HEK293 (cell line): ENCODE measurements around the gene HPCA.

ENCODE experiments used
- CTCF ChIA-PET: fragments of 350-600 bp; formaldehyde crosslinking; extraction: SDS; loops from one replicate; lab custom pipeline; 2021; ENCODE audit warnings: antibody characterized with exemption; lab: Yijun Ruan, JAX
- POLR2A ChIA-PET: fragments of 300-600 bp; formaldehyde crosslinking; extraction: SDS; loops from one replicate; lab custom pipeline; 2020; ENCODE audit warnings: antibody characterized with exemption, inconsistent platforms; lab: Yijun Ruan, JAX
- H3K27ac ChIP-seq: fragments of 200-500 bp; sonication (Bioruptor generic); 2 replicates; pipeline ENCODE4 v1.5.1; 2014; ENCODE audit warnings: low read depth, low read length, control low read depth, inconsistent platforms; ENCODE audit errors: extremely low read depth
- H3K36me3 ChIP-seq, 2 experiments: fragments of 200-500 bp in 1 of 2; sonication (Bioruptor generic) in 1 of 2; 1 replicate in 1 of 2; 2 replicates in 1 of 2; pipeline ENCODE4 v1.5.1; 2014 to 2017; ENCODE audit warnings: inconsistent platforms in 2 of 2, low read length in 2 of 2; ENCODE audit not compliant: control insufficient read depth in 2 of 2, insufficient read depth in 1 of 2
- H3K4me1 ChIP-seq: fragments of 200-500 bp; sonication (Bioruptor generic); 2 replicates; pipeline ENCODE4 v1.5.1; 2014; ENCODE audit warnings: mild to moderate bottlenecking, low read length, inconsistent platforms; ENCODE audit not compliant: control insufficient read depth, insufficient read depth
- H3K4me3 ChIP-seq: 2 replicates; pipeline ENCODE4 v1.5.1; 2011; ENCODE audit warnings: low read depth, mild to moderate bottlenecking, control low read depth, low read length, moderate library complexity
- H3K9me3 ChIP-seq: fragments of 200-500 bp; sonication (Bioruptor generic); 2 replicates; pipeline ENCODE4 v1.5.1; 2014; ENCODE audit warnings: low read depth, low read length, inconsistent platforms; ENCODE audit not compliant: control insufficient read depth, insufficient read depth
- AEBP2 ChIP-seq: fragments of 450-650 bp; formaldehyde crosslinking; IDR thresholded peaks from 2 replicates; pipeline ENCODE4 v1.5.1; 2016; ENCODE audit warnings: missing biosample characterization, missing genetic modification characterization, borderline replicate concordance
- EGR2 ChIP-seq: fragments of 450-650 bp; formaldehyde crosslinking; IDR thresholded peaks from 2 replicates; pipeline ENCODE4 v1.5.1; 2016; ENCODE audit warnings: low read depth, missing biosample characterization, missing genetic modification characterization
- KLF16 ChIP-seq: fragments of 450-650 bp; formaldehyde crosslinking; IDR thresholded peaks from 2 replicates; pipeline ENCODE4 v1.5.1; 2017; ENCODE audit warnings: missing biosample characterization, missing genetic modification characterization
- OVOL3 ChIP-seq: fragments of 450-650 bp; formaldehyde crosslinking; IDR thresholded peaks from 2 replicates; pipeline ENCODE4 v1.5.1; 2016; ENCODE audit warnings: missing biosample characterization, missing genetic modification characterization
- PRDM10 ChIP-seq: fragments of 450-650 bp; formaldehyde crosslinking; IDR thresholded peaks from 2 replicates; pipeline ENCODE4 v1.5.1; 2016; ENCODE audit warnings: missing biosample characterization, missing genetic modification characterization
- PRDM6 ChIP-seq: fragments of 450-650 bp; formaldehyde crosslinking; IDR thresholded peaks from 2 replicates; pipeline ENCODE4 v1.5.1; 2017; ENCODE audit warnings: missing biosample characterization, missing genetic modification characterization
- SALL2 ChIP-seq: fragments of 450-650 bp; formaldehyde crosslinking; IDR thresholded peaks from 2 replicates; pipeline ENCODE4 v1.5.0; 2017; ENCODE audit warnings: missing biosample characterization, mild to moderate bottlenecking, missing genetic modification characterization, borderline replicate concordance
- SCRT2 ChIP-seq: fragments of 450-650 bp; formaldehyde crosslinking; IDR thresholded peaks from 2 replicates; pipeline ENCODE4 v1.5.1; 2016; ENCODE audit warnings: missing biosample characterization, missing genetic modification characterization
- YY1 ChIP-seq: fragments of 450-650 bp; formaldehyde crosslinking; IDR thresholded peaks from 2 replicates; pipeline ENCODE4 v1.5.1; 2018; ENCODE audit warnings: missing biosample characterization, missing genetic modification characterization
- ZBTB21 ChIP-seq: fragments of 450-650 bp; formaldehyde crosslinking; IDR thresholded peaks from 2 replicates; pipeline ENCODE4 v1.5.1; 2017; ENCODE audit warnings: missing biosample characterization, missing genetic modification characterization
- ZBTB7A ChIP-seq: fragments of 450-650 bp; formaldehyde crosslinking; IDR thresholded peaks from 2 replicates; pipeline ENCODE4 v1.5.1; 2016; ENCODE audit warnings: low read depth, missing biosample characterization, missing genetic modification characterization
- ZFP69B ChIP-seq: fragments of 450-650 bp; formaldehyde crosslinking; IDR thresholded peaks from 2 replicates; pipeline ENCODE4 v1.5.1; 2016; ENCODE audit warnings: missing biosample characterization, missing genetic modification characterization
- ZNF121 ChIP-seq: fragments of 450-650 bp; formaldehyde crosslinking; IDR thresholded peaks from 2 replicates; pipeline ENCODE4 v1.5.1; 2016; ENCODE audit warnings: missing biosample characterization, missing genetic modification characterization
- ZNF211 ChIP-seq: fragments of 450-650 bp; formaldehyde crosslinking; IDR thresholded peaks from 2 replicates; pipeline ENCODE4 v1.5.1; 2016; ENCODE audit warnings: low read depth, missing biosample characterization, missing genetic modification characterization
- ZNF292 ChIP-seq: fragments of 450-650 bp; formaldehyde crosslinking; IDR thresholded peaks from 2 replicates; pipeline ENCODE4 v1.5.1; 2016; ENCODE audit warnings: low read depth, missing biosample characterization, missing genetic modification characterization, borderline replicate concordance
- ZNF391 ChIP-seq: fragments of 450-650 bp; formaldehyde crosslinking; IDR thresholded peaks from 2 replicates; pipeline ENCODE4 v1.5.1; 2016; ENCODE audit warnings: low read depth, missing biosample characterization, missing genetic modification characterization, borderline replicate concordance
- ZNF416 ChIP-seq: fragments of 450-650 bp; formaldehyde crosslinking; IDR thresholded peaks from 2 replicates; pipeline ENCODE4 v1.5.1; 2016; ENCODE audit warnings: missing biosample characterization, missing genetic modification characterization
- ZNF426 ChIP-seq: fragments of 450-650 bp; formaldehyde crosslinking; IDR thresholded peaks from 2 replicates; pipeline ENCODE4 v1.5.1; 2017; ENCODE audit warnings: missing biosample characterization, missing genetic modification characterization, mild to moderate bottlenecking, inconsistent platforms, moderate library complexity
- ZNF513 ChIP-seq: fragments of 450-650 bp; IDR thresholded peaks from 2 replicates; pipeline ENCODE4 v1.5.1; 2018; ENCODE audit warnings: missing biosample characterization, missing genetic modification characterization
- ZNF585B ChIP-seq: fragments of 450-650 bp; formaldehyde crosslinking; IDR thresholded peaks from 2 replicates; pipeline ENCODE4 v1.5.1; 2016; ENCODE audit warnings: missing biosample characterization, missing genetic modification characterization
- ZNF600 ChIP-seq: fragments of 450-650 bp; formaldehyde crosslinking; IDR thresholded peaks from 2 replicates; pipeline ENCODE4 v1.5.1; 2016; ENCODE audit warnings: missing biosample characterization, missing genetic modification characterization
- ZNF768 ChIP-seq: fragments of 450-650 bp; formaldehyde crosslinking; IDR thresholded peaks from 2 replicates; pipeline ENCODE4 v1.5.1; 2018; ENCODE audit warnings: missing biosample characterization, mild to moderate bottlenecking, missing genetic modification characterization

The HPCA gene

GRCh38 chr1:32897082-32898049 lies 11.1 kb downstream of the HPCA start (continued):
- TF ChIP-seq PRDM6 (no peak), ZBTB7A (tag by site-specific recombination) (no peak)

- POLR2A ChIA-PET: no interaction called here
- CTCF ChIA-PET: interaction anchor here (0.6 to 2.3 kb wide), 6 partner anchors 8 to 109 kb away, joined by 3 to 6 read pairs (median 4); partner anchors contain the start of gene HPCA
- no peak overlapping the region for H3K4me3 ChIP-seq
Observed at GRCh38 chr1:32898056-32898455, 11.8 kb downstream of the HPCA start.

GRCh38 chr1:32898958-32899357 lies 12.7 kb downstream of the HPCA start:
- no peaks in the 10 kb centered on the region for H3K4me1 ChIP-seq
- POLR2A ChIA-PET: interaction anchor here (0.6 kb wide), 1 partner anchor 91 kb away, joined by 5 read pairs; no protein-coding TSS in a partner anchor
- CTCF ChIA-PET: interaction anchor here (0.6 to 2.3 kb wide), 5 partner anchors 9 to 108 kb away, joined by 3 to 6 read pairs (median 5); partner anchors contain the start of gene HPCA

More at GRCh38 chr1:32898056-32898455, 11.8 kb downstream of the HPCA start:
- H3K36me3 ChIP-seq: no peaks in the 10 kb centered on the region
- no peak overlapping the region for H3K27ac ChIP-seq
- H3K4me1 ChIP-seq: no peaks in the 10 kb centered on the region
- H3K9me3 ChIP-seq: no peaks in the 10 kb centered on the region
- TF ChIP-seq SCRT2 (tag by site-specific recombination) (0 out of 2 replicates have a peak, but pooled peaks have one; percentile 43), ZNF292 (tag by site-specific recombination) (no peak)

GRCh38 chr1:32899586-32900296 lies 13.4 kb downstream of the HPCA start:
- Histone ChIP-seq H3K9me3 (no peaks in the 10 kb centered on the region), H3K4me1 (no peaks in the 10 kb centered on the region), H3K27ac (no peak overlapping the region), H3K4me3 (no peak overlapping the region), H3K36me3 (no peaks in the 10 kb centered on the region)
- ChIA-PET CTCF (interaction anchor here (1.5 to 2.3 kb wide), 2 partner anchors 10 to 34 kb away, joined by 3 to 6 read pairs; no protein-coding TSS in a partner anchor), POLR2A (no interaction called here)
- no peak for TF ChIP-seq AEBP2 (tag by site-specific recombination)
- TF ChIP-seq ZFP69B (tag by site-specific recombination): no peak
- TF ChIP-seq PRDM10: no peak
- TF ChIP-seq ZNF391 (tag by site-specific recombination): no peak

More at GRCh38 chr1:32898958-32899357, 12.7 kb downstream of the HPCA start:
- H3K4me3 ChIP-seq: no peak overlapping the region
- no peaks in the 10 kb centered on the region for H3K36me3 ChIP-seq
- H3K9me3 ChIP-seq: no peaks in the 10 kb centered on the region
- no peak overlapping the region for H3K27ac ChIP-seq
- no peak for TF ChIP-seq ZBTB21
- no peak for TF ChIP-seq EGR2 (tag by site-specific recombination)
- no peak for TF ChIP-seq ZNF585B (tag by site-specific recombination)
- no peak for TF ChIP-seq ZNF416 (tag by site-specific recombination)
- TF ChIP-seq ZNF121 (tag by site-specific recombination): no peak
- TF ChIP-seq ZNF600 (tag by site-specific recombination): no peak
- no peak for TF ChIP-seq ZNF513 (tag by site-specific recombination)
- TF ChIP-seq SALL2: no peak
- TF ChIP-seq KLF16 (tag by site-specific recombination): no peak
- no peak for TF ChIP-seq ZNF768 (tag by site-specific recombination)
- no peak for TF ChIP-seq YY1 (tag by site-specific recombination)
- no peak for TF ChIP-seq OVOL3 (tag by site-specific recombination)
- no peak for TF ChIP-seq ZNF426 (tag by site-specific recombination)
- no peak for TF ChIP-seq ZNF211 (tag by site-specific recombination)
